GM23338 (cell line): Measurements from ENCODE around the gene SPECC1. TPM values are rescaled to one million over a fixed set of nuclear protein-coding genes. Genes with fewer than 3 reads are reported as not detected.
A peak's percentile ranks its signal among the peaks of the same experiment; 100 is the strongest.

Source experiments
- ATAC-seq: fragments of 200-7000 bp; cut with Tn5 transposase; 3 replicates; pipeline ENCODE4 v1.9.1; 2020
- DNase-seq: peaks from one replicate; pipeline ENCODE4 v3.0.0-alpha.2; 2015; ENCODE audit warnings: low spot score
- H2AFZ ChIP-seq: fragments of 200-600 bp; sonication (generic); 2 replicates; pipeline ENCODE4 v1.8.0; 2016; ENCODE audit warnings: antibody characterized with exemption, mild to moderate bottlenecking, moderate library complexity
- H3F3A ChIP-seq: fragments of 200-600 bp; sonication (generic); replicated peaks from 2 replicates; pipeline ENCODE4 v1.8.0; 2017; ENCODE audit warnings: antibody characterized with exemption, mixed run types, low read depth
- H3K27ac ChIP-seq: fragments of 200-600 bp; sonication (generic); 2 replicates; pipeline ENCODE4 v1.6.1; 2016; ENCODE audit warnings: low read depth
- H3K27me3 ChIP-seq: fragments of 200-600 bp; sonication (generic); 2 replicates; pipeline ENCODE4 v1.8.0; 2016; ENCODE audit warnings: mild to moderate bottlenecking, mixed run types, moderate library complexity; ENCODE audit not compliant: insufficient read depth
- H3K36me3 ChIP-seq: fragments of 200-600 bp; sonication (generic); 2 replicates; pipeline ENCODE4 v1.8.0; 2016; ENCODE audit warnings: mild to moderate bottlenecking; ENCODE audit not compliant: insufficient read depth
- H3K4me1 ChIP-seq: fragments of 200-600 bp; sonication (generic); 2 replicates; pipeline ENCODE4 v1.8.0; 2016; ENCODE audit warnings: mild to moderate bottlenecking, moderate library complexity; ENCODE audit not compliant: insufficient read depth
- H3K4me2 ChIP-seq: fragments of 200-600 bp; sonication (generic); 2 replicates; pipeline ENCODE4 v1.7.1; 2017; ENCODE audit warnings: mixed run types
- H3K4me3 ChIP-seq: fragments of 200-600 bp; sonication (generic); 2 replicates; pipeline ENCODE4 v1.6.1; 2016; ENCODE audit warnings: mixed run types
- H3K79me2 ChIP-seq: fragments of 200-600 bp; sonication (generic); replicated peaks from 2 replicates; pipeline ENCODE4 v1.8.0; 2017; ENCODE audit warnings: mild to moderate bottlenecking; ENCODE audit not compliant: insufficient read depth
- H3K9me2 ChIP-seq: fragments of 200-600 bp; sonication (generic); 2 replicates; pipeline ENCODE4 v1.8.0; 2017; ENCODE audit not compliant: insufficient read depth
- H4K20me1 ChIP-seq: fragments of 200-600 bp; sonication (generic); replicated peaks from 2 replicates; pipeline ENCODE4 v1.8.0; 2017; ENCODE audit warnings: mild to moderate bottlenecking; ENCODE audit not compliant: insufficient read depth
- H3K27ac Mint-ChIP-seq: 2 replicates; pipeline ENCODE4 v1.8.0; 2020; ENCODE audit warnings: inconsistent platforms, mild to moderate bottlenecking, moderate library complexity, mixed read lengths
- H3K27me3 Mint-ChIP-seq: 3 replicates; pipeline ENCODE4 v1.8.0; 2022; ENCODE audit warnings: low read depth, mild to moderate bottlenecking, moderate library complexity, mixed read lengths, inconsistent platforms; ENCODE audit not compliant: insufficient read depth, poor library complexity
- H3K36me3 Mint-ChIP-seq: 3 replicates; pipeline ENCODE4 v1.8.0; 2021; ENCODE audit warnings: low read depth, mild to moderate bottlenecking, inconsistent platforms, moderate library complexity, mixed read lengths
- H3K4me1 Mint-ChIP-seq: 3 replicates; pipeline ENCODE4 v1.8.0; 2020; ENCODE audit warnings: mild to moderate bottlenecking, inconsistent platforms, mixed read lengths
- H3K4me3 Mint-ChIP-seq: 3 replicates; pipeline ENCODE4 v1.8.0; 2021; ENCODE audit warnings: moderate library complexity, mild to moderate bottlenecking, inconsistent platforms, mixed read lengths
- H3K9me3 Mint-ChIP-seq: 3 replicates; pipeline ENCODE4 v1.8.0; 2020; ENCODE audit warnings: moderate library complexity, mild to moderate bottlenecking, inconsistent platforms, mixed read lengths
- CREB1 ChIP-seq: fragments of 250-450 bp; sonication (Bioruptor Pico); IDR thresholded peaks from 2 replicates; pipeline ENCODE4 v1.5.0; 2020; ENCODE audit warnings: low read depth, mild to moderate bottlenecking, moderate library complexity
- EZH2 ChIP-seq: fragments of 200-600 bp; sonication (generic); IDR thresholded peaks from one replicate; pipeline ENCODE4 v1.8.0; 2017; ENCODE audit warnings: antibody characterized with exemption, mild to moderate bottlenecking, low read depth; ENCODE audit not compliant: unreplicated experiment
- EZH2phosphoT487 ChIP-seq: fragments of 200-600 bp; sonication (generic); IDR thresholded peaks from one replicate; pipeline ENCODE4 v1.8.1; 2018; ENCODE audit warnings: antibody characterized with exemption; ENCODE audit not compliant: unreplicated experiment
- JUNB ChIP-seq: IDR thresholded peaks from one replicate; pipeline ENCODE4 v1.6.1; 2016; ENCODE audit warnings: antibody characterized with exemption; ENCODE audit not compliant: unreplicated experiment
- NANOG ChIP-seq: IDR thresholded peaks from 2 replicates; pipeline ENCODE4 v1.6.1; 2016; ENCODE audit warnings: antibody characterized with exemption, borderline replicate concordance
- POLR2AphosphoS5 ChIP-seq: IDR thresholded peaks from 2 replicates; pipeline ENCODE4 v1.6.1; 2016; ENCODE audit warnings: antibody characterized with exemption, low read depth
- STAT1 ChIP-seq: IDR thresholded peaks from one replicate; pipeline ENCODE4 v1.6.1; 2016; ENCODE audit warnings: antibody characterized with exemption; ENCODE audit not compliant: unreplicated experiment
- ZNF114 ChIP-seq: fragments of 250-450 bp; sonication (Bioruptor Pico); IDR thresholded peaks from 2 replicates; pipeline ENCODE4 v1.5.0; 2020; ENCODE audit warnings: mild to moderate bottlenecking, moderate library complexity
- ZNF331 ChIP-seq: fragments of 250-450 bp; sonication (Bioruptor Pico); IDR thresholded peaks from 2 replicates; pipeline ENCODE4 v1.5.0; 2020; ENCODE audit warnings: low read depth, mild to moderate bottlenecking, moderate library complexity
- polyA plus RNA-seq: library from polyadenylated mRNA; unstranded; fragments of >200 nt; fragmentation: Nextera tagmentation; extraction: Ambion mirVana; gene quantifications from 2 replicates; pipeline ENCODE4 v1.2.1, GENCODE V29; 2016
- total RNA-seq: library from RNA; depleted of rRNA; stranded (reverse); fragments of >200 nt; shearing (Covaris generic); gene quantifications from 2 replicates; pipeline ENCODE4 v1.2.3, GENCODE V29; 2014
- TF ChIP-seq, protein P1 (sequence below): fragments of 250-450 bp; sonication (Bioruptor Pico); IDR thresholded peaks from 2 replicates; pipeline ENCODE4 v1.5.0; 2020; ENCODE audit warnings: mild to moderate bottlenecking, moderate library complexity
- TF ChIP-seq, protein P2 (sequence below): IDR thresholded peaks from one replicate; pipeline ENCODE4 v1.6.1; 2018; ENCODE audit warnings: antibody characterized with exemption; ENCODE audit not compliant: unreplicated experiment
- TF ChIP-seq, protein P3 (sequence below): IDR thresholded peaks from 2 replicates; pipeline ENCODE4 v1.6.1; 2016; ENCODE audit warnings: antibody characterized with exemption
- TF ChIP-seq, protein P4 (sequence below), 2 experiments: fragments of 200-600 bp in 1 of 2; sonication (generic) in 1 of 2; conservative IDR thresholded peaks; 2 replicates each; pipeline versions ENCODE4 v1.5.1 to v1.6.1; 2016 to 2017; ENCODE audit warnings: antibody characterized with exemption in 2 of 2, low read depth in 2 of 2, mild to moderate bottlenecking in 2 of 2, moderate library complexity in 1 of 2

Gene SPECC1
- total and polyA plus RNA-seq, 2 experiments from 2014 or later = 42.6 to 101 TPM

DNA sequence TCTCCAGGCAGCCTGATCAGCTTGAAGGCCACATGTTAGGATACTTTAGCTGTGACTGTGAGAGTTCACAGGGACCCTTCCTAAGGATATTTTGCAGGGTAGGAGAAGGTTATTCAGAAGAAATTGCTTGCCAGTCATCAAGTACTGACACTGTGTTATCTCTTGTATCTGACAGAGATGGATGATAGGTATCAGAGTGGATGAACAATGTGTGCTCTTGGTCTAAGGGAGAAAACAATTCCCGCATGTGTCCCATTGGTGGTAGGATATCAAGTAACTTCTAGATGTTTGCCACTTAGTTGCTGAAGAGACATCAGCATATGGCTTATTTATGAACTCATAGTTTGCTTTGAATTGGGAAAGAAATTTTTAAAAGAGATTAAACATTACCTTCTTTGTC, 219.3 kb downstream of the SPECC1 start (continued):
- TF ChIP-seq, protein P1, sequence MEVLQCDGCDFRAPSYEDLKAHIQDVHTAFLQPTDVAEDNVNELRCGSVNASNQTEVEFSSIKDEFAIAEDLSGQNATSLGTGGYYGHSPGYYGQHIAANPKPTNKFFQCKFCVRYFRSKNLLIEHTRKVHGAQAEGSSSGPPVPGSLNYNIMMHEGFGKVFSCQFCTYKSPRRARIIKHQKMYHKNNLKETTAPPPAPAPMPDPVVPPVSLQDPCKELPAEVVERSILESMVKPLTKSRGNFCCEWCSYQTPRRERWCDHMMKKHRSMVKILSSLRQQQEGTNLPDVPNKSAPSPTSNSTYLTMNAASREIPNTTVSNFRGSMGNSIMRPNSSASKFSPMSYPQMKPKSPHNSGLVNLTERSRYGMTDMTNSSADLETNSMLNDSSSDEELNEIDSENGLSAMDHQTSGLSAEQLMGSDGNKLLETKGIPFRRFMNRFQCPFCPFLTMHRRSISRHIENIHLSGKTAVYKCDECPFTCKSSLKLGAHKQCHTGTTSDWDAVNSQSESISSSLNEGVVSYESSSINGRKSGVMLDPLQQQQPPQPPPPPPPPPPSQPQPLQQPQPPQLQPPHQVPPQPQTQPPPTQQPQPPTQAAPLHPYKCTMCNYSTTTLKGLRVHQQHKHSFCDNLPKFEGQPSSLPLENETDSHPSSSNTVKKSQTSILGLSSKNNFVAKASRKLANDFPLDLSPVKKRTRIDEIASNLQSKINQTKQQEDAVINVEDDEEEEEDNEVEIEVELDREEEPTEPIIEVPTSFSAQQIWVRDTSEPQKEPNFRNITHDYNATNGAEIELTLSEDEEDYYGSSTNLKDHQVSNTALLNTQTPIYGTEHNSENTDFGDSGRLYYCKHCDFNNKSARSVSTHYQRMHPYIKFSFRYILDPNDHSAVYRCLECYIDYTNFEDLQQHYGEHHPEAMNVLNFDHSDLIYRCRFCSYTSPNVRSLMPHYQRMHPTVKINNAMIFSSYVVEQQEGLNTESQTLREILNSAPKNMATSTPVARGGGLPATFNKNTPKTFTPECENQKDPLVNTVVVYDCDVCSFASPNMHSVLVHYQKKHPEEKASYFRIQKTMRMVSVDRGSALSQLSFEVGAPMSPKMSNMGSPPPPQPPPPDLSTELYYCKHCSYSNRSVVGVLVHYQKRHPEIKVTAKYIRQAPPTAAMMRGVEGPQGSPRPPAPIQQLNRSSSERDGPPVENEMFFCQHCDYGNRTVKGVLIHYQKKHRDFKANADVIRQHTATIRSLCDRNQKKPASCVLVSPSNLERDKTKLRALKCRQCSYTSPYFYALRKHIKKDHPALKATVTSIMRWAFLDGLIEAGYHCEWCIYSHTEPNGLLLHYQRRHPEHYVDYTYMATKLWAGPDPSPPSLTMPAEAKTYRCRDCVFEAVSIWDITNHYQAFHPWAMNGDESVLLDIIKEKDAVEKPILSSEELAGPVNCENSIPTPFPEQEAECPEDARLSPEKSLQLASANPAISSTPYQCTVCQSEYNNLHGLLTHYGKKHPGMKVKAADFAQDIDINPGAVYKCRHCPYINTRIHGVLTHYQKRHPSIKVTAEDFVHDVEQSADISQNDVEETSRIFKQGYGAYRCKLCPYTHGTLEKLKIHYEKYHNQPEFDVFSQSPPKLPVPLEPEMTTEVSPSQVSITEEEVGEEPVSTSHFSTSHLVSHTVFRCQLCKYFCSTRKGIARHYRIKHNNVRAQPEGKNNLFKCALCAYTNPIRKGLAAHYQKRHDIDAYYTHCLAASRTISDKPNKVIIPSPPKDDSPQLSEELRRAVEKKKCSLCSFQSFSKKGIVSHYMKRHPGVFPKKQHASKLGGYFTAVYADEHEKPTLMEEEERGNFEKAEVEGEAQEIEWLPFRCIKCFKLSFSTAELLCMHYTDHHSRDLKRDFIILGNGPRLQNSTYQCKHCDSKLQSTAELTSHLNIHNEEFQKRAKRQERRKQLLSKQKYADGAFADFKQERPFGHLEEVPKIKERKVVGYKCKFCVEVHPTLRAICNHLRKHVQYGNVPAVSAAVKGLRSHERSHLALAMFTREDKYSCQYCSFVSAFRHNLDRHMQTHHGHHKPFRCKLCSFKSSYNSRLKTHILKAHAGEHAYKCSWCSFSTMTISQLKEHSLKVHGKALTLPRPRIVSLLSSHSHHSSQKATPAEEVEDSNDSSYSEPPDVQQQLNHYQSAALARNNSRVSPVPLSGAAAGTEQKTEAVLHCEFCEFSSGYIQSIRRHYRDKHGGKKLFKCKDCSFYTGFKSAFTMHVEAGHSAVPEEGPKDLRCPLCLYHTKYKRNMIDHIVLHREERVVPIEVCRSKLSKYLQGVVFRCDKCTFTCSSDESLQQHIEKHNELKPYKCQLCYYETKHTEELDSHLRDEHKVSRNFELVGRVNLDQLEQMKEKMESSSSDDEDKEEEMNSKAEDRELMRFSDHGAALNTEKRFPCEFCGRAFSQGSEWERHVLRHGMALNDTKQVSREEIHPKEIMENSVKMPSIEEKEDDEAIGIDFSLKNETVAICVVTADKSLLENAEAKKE (CRISPR knock-in tag) = no peak

DNA sequence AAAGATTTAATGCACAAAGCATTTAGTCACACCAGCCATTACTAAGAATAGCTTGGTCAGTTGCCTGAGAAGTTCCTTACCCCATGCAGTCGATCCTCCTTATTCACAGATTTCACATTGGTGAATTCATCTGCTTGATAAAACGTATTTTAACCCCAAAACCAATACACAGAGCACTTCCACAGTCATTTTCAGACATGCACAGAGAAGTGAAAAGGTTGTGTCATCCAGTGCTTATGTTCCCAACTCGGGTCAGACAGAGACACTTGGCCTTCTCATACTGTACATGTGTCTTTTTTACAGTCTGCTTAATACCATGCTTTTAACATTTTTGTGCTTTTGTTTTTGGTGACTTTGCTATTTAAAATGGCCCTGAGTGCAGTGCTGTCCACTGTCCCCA, 219.7 kb downstream of the SPECC1 start:
- Histone ChIP-seq H3K79me2 (peaks cover 33% of the 10 kb centered on the region), H3K4me2 (no peak overlapping the region), H3K9me2 (no peaks in the 10 kb centered on the region), H4K20me1 (peaks cover 8% of the 10 kb centered on the region), H3F3A (no peaks in the 10 kb centered on the region), H3K27ac (0 out of 2 replicates have a peak overlapping the region, but pooled peaks have one; percentile 33), H2AFZ (no peak overlapping the region), H3K36me3 (0 out of 2 replicates have a peak, but pooled peaks cover 16% of the 10 kb centered on the region), H3K27me3 (no peaks in the 10 kb centered on the region), H3K4me3 (no peak overlapping the region), H3K4me1 (peaks cover 7% of the 10 kb centered on the region; the same call in 1 of the 2 replicates)
- H3K36me3 Mint-ChIP-seq = peaks cover 62% of the 10 kb centered on the region
- H3K9me3 Mint-ChIP-seq = no peaks in the 10 kb centered on the region
- ATAC-seq (no peak), DNase-seq (no peak)
- peaks cover 52% of the 10 kb centered on the region for H3K4me1 Mint-ChIP-seq
- H3K27me3 Mint-ChIP-seq = no peaks in the 10 kb centered on the region
- H3K4me3 Mint-ChIP-seq = no peak overlapping the region
- H3K27ac Mint-ChIP-seq = no peak overlapping the region
- TF ChIP-seq, protein P2, sequence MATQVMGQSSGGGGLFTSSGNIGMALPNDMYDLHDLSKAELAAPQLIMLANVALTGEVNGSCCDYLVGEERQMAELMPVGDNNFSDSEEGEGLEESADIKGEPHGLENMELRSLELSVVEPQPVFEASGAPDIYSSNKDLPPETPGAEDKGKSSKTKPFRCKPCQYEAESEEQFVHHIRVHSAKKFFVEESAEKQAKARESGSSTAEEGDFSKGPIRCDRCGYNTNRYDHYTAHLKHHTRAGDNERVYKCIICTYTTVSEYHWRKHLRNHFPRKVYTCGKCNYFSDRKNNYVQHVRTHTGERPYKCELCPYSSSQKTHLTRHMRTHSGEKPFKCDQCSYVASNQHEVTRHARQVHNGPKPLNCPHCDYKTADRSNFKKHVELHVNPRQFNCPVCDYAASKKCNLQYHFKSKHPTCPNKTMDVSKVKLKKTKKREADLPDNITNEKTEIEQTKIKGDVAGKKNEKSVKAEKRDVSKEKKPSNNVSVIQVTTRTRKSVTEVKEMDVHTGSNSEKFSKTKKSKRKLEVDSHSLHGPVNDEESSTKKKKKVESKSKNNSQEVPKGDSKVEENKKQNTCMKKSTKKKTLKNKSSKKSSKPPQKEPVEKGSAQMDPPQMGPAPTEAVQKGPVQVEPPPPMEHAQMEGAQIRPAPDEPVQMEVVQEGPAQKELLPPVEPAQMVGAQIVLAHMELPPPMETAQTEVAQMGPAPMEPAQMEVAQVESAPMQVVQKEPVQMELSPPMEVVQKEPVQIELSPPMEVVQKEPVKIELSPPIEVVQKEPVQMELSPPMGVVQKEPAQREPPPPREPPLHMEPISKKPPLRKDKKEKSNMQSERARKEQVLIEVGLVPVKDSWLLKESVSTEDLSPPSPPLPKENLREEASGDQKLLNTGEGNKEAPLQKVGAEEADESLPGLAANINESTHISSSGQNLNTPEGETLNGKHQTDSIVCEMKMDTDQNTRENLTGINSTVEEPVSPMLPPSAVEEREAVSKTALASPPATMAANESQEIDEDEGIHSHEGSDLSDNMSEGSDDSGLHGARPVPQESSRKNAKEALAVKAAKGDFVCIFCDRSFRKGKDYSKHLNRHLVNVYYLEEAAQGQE = no peak
- no peak for TF ChIP-seq CREB1 (CRISPR knock-in tag)
- no peak for TF ChIP-seq ZNF114 (CRISPR knock-in tag)
- no peak for TF ChIP-seq NANOG
- no peak for TF ChIP-seq ZNF331 (CRISPR knock-in tag)
- TF ChIP-seq, protein P3, sequence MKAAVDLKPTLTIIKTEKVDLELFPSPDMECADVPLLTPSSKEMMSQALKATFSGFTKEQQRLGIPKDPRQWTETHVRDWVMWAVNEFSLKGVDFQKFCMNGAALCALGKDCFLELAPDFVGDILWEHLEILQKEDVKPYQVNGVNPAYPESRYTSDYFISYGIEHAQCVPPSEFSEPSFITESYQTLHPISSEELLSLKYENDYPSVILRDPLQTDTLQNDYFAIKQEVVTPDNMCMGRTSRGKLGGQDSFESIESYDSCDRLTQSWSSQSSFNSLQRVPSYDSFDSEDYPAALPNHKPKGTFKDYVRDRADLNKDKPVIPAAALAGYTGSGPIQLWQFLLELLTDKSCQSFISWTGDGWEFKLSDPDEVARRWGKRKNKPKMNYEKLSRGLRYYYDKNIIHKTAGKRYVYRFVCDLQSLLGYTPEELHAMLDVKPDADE = no peak
- TF ChIP-seq, protein P4, sequence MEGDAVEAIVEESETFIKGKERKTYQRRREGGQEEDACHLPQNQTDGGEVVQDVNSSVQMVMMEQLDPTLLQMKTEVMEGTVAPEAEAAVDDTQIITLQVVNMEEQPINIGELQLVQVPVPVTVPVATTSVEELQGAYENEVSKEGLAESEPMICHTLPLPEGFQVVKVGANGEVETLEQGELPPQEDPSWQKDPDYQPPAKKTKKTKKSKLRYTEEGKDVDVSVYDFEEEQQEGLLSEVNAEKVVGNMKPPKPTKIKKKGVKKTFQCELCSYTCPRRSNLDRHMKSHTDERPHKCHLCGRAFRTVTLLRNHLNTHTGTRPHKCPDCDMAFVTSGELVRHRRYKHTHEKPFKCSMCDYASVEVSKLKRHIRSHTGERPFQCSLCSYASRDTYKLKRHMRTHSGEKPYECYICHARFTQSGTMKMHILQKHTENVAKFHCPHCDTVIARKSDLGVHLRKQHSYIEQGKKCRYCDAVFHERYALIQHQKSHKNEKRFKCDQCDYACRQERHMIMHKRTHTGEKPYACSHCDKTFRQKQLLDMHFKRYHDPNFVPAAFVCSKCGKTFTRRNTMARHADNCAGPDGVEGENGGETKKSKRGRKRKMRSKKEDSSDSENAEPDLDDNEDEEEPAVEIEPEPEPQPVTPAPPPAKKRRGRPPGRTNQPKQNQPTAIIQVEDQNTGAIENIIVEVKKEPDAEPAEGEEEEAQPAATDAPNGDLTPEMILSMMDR (conservative IDR thresholded peaks at IDR 0.05; ENCODE audit: low read depth in 2 of 2) = no peak
- TF ChIP-seq EZH2phosphoT487 = no peak
- TF ChIP-seq POLR2AphosphoS5 = no peak
- TF ChIP-seq JUNB = no peak
- no peak for TF ChIP-seq STAT1
- TF ChIP-seq EZH2 = no peak
